ENCODE results near the gene ECPAS.
"Not testable (repeated sequence)": the region's sequence is repeated elsewhere in the genome, so short reads cannot be mapped to it uniquely, and the experiment has no call there.

ECPAS gene

DNA sequence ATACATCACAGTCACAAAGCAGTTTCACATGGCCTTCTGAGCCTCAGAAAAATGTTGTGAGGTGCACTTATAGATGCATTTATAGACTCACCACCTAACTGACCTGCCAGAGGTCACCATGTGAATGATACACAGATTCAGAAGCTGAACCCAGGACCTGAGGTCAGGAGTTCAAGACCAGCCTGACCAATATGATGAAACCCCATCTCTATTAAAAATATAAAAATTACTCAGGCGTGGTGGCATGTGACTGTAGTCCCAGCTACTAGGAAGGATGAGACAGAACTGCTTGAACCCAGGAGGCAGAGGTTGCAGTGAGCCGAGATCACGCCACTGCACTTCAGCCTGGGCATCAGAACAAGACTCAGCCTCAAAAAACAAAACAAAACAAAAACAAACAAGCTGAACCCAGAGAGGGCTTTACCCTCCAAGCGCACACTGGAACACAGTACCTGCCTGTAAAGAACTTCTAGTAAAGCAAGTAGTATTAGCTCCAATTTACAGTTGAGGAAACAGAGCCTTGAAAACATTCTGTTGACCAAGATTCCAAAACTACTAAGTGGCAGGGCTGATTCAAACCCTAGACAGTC is 16.3 kb downstream of the ECPAS start:
- no peak for DNase-seq (ENCODE audit: low spot score)

DNA sequence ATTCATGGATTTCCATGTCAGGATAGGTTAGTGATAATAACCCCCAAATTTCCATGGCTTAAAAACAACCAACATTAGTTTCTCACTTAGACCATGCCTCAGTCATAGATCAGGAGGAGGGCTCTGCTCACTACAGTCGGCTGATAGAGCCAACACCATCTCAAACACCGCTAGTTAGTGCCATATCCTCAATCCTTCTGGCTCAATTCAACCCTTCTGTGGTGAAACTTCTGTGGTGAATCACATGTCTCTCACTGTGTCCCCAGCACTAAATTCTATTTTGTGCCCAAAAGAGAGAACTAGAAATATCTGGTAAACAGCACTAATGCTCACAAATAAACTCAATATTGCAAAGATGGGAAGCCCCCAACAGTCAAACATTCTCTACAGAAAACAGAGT is 21.1 kb downstream of the ECPAS start:
- DNase-seq (ENCODE audit: low spot score) = no peak

DNA sequence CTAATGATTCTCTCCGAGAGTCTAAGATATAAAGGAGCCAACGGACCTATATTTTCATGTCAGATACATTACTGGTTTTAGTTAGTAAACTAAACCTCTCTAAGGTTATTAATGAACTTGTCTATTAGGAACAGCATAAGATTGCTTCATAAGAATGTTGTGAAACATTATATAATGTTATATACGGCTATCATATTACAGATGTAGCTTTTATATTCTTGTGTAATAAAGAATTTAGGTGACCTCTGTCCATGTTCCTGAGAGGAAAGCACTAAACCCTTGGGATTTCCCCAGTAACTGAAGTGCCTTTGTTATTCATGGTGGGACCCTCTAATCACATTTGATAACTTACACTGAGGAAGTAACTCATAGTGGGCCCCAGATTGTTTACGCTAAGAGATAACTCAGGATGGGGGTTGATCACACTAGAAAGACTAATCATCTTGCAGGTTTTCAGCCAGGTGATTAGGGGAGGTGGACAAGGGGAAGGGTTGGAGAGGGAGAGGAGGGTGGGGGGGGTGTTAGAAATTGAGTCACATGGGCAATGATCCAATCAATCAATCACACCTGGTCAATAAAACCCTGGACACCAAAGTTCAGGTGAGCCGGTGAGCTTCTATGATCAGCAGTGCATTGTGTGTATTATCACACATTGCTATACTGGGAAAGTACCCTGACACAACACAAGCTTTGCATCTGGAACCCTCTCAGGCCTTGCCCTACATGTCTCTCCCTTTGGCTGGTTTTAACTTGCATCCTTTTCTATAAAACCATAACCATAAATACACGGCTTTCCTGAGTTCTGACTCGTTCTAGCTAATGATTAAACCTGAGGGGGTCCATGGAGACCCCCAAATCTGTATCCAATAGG is 25.8 kb downstream of the ECPAS start:
- DNase-seq (ENCODE audit: low spot score) = no peak

DNA sequence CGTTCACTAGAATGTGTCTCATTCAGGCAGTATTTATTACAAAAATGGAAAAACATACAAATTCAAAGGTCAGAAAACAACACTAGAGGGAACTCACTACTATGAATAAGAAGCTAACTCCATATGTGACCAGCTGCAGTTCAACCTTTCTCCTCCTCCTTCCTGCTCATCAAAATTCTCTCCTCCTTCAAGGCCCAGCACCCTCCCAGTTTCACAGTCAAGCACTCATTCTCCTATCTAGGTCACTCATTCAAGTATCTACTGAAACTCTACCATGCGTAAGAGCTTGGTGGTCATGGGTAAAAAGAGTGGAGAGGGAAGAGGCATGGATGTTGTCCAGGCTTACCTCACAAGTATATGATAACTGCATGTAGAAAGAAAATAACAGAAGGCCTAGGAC is 27.7 kb downstream of the ECPAS start:
- DNase-seq (ENCODE audit: low spot score) = no peak

DNA sequence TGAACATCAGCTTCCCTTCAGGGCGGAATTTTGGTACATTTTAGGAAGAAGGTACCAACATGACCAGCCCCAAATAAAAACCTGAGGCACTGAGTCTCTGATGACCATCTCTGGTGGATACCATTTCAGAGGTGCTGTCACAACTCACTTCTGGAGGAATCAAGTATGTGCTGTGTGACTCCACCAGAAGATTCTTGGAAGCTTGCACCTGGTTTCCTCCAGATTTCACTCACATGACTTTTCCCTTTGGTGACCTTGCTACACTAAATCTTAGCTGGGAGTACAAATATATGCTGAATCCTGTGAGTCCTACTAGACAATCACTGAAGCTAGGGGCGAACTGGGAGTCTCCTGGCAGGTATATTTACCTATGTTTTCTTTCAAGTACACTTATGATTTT is 28.5 kb downstream of the ECPAS start:
- DNase-seq (ENCODE audit: low spot score) = no peak

DNA sequence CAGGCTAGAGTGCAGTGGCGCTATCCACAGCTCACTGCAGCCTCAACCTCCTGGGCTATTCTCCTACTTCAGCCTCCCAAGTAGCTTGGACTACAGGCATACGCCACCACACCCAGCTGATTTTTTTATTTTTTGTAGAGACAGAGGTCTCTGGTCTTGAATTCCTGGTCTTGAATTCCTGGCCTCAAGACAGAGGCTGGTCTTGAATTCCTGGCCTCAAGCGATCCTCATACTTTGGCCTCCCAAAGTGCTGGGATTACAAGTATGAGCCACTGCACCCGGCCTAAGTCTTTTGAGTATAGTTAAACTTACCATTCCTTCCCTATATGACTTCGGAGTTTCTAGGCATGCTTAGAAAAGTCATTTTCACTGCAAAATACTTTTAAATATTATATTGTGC is 29.4 kb downstream of the ECPAS start:
- no peak for DNase-seq (ENCODE audit: low spot score)

DNA sequence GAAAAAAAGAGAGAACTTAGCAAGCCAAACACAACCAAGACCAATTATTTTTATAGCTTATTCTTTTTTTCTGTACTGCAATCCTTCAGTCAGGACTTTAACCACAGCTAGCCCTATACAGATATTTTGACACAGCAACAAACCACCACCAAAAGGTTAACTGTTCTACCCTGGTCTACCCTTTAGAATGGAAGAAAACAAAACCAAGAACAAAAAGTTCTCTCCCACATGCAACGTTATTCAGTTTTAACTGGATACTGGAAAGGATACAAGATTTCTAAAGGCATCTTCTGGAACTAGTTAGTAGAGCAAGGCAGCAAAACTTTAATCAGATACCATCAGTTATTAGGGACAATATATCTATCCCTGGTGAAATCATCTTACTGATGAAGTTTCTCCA is 32.6 kb downstream of the ECPAS start:
- DNase-seq (ENCODE audit: low spot score) = no peak

DNA sequence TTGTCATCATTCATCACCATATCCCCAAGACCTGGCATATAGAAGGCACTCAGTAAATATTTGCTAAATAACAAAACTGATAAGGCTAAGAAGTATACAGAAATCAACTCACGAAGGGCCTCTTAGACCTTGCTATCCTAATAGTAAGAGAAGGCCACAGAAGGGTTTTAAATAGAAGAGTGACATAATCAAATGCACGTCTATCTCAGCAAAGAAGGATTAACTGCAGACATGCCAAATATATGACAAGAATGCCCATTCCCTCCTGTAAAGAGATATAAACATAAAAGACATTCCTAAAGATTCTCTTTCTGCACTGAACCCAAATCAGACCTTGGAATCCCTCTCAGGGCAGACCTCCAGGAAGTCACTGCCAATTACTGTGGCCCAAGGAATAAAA is 34.1 kb downstream of the ECPAS start:
- DNase-seq (ENCODE audit: low spot score) = no peak

DNA sequence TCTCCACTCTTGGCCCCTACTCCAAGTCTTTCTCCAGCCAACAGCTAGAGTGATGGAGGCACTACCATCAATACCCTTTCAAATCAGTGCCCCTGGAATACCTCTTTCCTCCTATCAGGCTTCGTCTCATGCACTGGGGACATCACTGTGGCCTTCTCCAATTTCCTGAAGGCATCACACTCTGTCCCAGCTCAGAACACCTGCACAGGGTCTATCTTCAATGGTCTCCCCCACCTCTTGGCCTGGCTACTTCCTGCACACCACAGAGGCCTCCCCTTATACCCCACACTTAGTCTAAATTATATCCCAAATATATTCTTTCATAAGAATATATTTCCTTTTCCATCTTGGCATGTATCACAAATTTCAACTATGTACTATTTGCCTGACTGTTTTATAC is 34.5 kb downstream of the ECPAS start:
- no peak for DNase-seq (ENCODE audit: low spot score)

DNA sequence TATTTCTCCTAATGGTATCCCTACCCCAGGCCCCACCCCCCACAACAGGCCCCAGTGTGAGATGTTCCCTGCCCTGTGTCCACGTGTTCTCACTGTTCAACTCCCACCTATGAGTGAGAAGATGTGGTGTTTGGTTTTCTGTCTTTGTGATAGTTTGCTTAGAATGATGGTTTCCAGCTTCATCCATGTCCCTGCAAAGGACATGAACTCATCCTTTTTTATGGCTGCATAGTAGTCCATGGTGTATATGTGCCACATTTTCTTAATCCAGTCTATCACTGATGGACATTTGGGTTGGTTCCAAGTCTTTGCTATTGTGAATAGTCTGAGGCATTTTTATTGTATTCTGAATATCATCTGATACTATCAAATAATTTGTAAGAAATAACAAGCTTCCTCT is 38.4 kb downstream of the ECPAS start:
- DNase-seq (ENCODE audit: low spot score) = not testable (repeated sequence)

DNA sequence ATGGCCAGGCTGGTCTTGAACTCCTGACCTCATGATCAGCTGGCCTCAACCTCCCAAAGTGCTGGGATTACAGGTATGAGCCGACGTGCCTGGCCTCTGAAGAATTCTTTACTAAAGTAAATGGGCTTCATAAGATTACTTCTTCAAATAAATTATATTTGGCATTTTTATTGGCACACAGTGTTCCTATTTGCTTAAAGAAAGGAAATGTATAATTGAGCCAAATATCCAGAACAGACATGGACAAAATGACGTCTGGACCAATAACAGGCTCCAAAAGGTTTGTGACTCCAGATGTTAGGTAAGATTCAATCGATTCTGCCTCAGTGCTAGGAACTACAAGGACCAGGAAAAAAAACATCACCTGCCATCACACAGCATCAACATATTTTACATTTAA is 40.7 kb downstream of the ECPAS start:
- DNase-seq (ENCODE audit: low spot score) = no peak

DNA sequence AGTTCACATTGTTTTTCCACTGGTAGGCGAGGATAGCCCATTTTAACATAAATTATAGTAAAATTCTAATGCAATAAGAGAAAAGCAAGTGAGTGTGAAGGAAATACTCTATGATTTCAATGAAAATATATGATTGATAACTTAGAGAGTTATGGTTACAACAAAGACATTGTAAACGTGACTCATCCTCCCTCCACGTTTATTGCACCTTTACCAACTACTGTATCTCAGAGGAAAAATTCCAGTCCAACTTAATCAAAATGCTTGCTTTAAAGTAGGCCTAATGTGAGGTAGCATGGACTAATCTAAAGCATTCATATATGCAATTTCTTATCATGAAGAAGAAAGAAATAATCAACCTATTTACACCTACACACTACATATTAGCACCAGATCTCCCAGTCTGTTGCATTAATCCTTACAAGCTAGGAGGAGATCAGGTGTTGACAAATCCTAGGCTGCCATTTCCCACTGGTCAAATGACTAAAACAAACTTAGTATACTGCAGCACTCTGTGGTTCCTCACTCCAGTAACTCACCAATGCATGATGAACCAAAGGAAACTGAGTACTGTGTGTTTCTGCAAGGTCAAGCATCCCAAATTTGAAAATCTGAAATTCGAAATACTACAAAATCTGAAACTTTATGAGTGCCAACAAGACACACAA is 41.7 kb downstream of the ECPAS start:
- no peak for DNase-seq (ENCODE audit: low spot score)

DNA sequence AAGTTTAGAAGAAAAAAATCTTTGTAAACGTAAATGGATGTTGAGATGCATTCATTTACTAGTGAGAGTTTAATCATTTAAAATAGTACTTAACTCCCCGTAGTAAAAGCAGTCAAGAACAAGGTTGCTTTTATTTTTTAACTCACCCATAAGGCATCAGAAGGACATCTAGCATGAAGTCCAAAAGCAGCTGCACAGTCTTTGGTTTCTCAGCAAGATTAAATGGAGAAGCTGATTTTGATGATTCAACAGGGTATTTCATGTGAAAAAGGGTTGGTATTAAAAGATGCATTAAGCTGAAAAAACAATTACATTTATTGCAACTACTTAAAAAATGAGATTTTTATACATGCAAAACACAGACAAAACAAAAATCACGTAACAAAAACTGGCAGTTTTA is 44.0 kb downstream of the ECPAS start:
- no peak for DNase-seq (ENCODE audit: low spot score)

DNA sequence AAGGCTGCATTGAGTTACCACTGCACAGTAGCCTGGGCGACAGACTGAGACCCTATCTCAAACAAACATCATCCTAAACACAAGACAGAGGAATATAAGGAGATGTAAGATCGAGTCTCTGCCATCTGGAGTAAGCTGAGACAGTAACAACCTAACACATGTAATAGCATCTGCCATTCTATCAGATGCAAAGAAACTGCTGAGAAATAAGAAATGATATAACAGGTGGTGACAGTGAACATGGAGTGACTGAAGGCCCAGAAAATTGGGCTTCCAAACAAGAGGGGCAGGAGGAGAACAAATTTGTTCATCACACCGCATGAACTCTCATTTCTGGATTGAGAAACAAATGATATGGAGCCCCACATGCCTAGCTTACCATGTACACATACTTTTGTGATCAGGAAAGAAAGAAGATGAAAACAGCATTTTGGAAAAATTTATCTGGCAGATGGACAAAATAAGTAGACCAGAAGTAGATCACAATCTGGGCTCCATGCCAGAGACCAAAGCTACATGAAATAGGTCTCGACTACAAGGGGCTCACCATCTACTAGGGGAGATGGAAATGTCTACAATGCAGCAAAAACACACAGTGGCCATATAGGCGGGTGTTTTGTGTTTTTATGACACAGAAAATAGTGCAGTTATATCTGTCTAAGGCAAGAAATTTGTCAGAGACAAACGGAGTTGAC is 45.5 kb downstream of the ECPAS start:
- DNase-seq (ENCODE audit: low spot score) = no peak

DNA sequence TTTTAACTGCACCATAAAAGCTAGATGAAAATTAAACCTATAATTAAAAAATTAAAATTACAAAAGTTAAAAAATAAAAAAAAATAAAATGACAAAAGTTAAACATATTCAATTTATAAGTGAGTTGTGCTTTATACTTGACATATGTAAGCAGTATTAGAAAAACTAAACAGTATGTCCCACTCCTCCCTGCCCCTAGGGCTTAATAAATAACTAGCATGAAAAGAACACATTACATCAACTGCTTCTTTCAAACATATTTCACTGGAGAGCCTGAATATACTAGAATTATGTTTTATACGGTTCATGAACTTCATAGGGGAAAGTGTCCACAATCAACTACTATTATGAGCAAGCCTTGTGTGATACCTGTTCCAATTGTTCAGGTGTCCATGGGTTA is 47.6 kb downstream of the ECPAS start:
- DNase-seq (ENCODE audit: low spot score) = no peak

DNA sequence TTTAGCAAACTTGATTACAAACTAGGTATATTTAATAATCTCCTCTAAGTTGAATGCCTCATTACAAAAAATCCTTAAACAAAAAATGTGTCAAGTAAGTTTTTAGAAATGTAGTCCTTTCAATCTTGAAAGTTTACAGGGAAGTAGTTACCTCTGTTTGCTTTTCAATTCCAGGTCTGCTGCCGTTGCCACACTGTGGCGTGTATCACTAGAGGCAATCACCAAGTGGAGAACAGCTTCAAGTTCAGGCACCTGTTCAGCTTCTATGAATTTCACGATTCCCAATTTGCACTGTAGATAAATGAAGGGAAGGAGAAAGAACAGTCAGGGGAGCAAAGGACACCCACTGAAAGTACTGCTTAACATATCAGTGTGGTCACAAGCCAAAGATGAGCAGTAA is 51.1 kb downstream of the ECPAS start:
- DNase-seq (ENCODE audit: low spot score) = no peak

DNA sequence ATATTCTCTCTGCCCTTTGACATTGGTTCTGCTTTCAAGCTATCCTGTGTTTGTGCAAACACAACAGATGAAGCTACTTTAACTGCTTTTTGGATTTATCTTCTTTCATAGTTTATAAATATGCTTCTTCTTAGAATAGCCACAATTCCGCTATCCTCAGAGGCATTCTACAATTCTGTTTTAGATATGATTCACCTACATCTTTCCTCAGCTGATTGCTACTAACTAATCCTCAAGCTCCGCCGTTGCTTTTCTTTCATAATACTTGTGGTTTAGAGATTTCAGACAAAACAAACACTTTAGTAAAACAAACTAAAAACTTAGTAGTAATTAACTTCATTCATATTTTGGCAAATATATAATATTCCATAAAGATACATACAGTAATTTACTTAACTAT is 52.5 kb downstream of the ECPAS start:
- no peak for DNase-seq (ENCODE audit: low spot score)

DNA sequence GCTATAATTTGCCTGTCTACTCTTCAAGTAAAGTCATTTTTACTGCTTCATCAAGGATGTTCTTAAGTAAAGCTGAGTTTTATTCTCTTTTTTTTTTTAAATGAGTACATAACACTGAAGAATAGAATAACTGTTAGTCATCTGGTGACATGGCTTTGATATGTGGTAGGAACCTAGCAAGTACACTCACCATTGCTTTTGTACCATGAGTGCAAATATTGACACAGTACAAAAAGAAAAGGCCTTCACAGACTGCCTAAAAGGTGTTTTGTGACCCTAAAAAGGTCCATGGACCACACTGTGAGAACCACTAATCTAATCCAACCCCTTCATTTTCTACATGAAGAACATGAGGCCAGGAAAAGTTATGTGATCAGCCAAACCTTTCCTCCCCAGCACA is 55.0 kb downstream of the ECPAS start:
- DNase-seq (ENCODE audit: low spot score) = no peak

DNA sequence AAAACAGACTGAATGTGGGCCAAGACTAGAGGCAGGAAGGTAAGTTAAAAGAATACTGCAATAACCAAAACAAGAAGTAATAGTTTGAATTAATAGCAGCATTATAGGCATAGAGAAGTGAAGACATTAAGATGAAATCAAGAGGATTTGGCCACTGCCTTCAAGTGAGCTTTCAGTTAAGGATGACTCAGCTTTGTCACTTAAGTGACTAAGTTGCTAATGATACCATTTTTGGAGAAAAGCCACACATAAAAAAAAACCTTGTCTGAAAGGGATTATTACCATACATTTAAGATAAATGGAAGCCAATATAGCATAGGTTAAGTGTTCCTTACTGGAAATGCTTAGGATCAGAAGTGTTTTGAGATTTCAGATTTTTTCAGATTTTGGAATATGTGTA is 57.0 kb downstream of the ECPAS start:
- peak; percentile 43 for DNase-seq (ENCODE audit: low spot score)

DNA sequence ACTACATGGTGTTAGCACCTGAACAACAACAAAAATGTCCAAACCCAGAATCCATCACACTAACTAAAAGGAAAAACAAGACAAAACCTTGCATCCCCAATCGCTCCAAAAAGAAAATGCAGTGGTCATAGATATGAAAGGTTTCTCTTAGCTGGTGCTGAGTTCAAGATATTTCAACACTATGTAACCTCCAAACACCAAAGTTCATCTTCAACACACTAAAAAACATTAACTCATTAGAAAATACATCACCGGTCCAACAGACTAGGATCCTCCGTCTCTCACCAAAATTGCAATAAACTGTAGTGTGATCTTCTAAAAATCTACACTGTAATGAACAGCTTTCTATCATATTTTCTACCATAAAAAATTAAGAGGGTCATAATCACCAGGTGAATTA is 60.8 kb downstream of the ECPAS start:
- no peak for DNase-seq (ENCODE audit: low spot score)

DNA sequence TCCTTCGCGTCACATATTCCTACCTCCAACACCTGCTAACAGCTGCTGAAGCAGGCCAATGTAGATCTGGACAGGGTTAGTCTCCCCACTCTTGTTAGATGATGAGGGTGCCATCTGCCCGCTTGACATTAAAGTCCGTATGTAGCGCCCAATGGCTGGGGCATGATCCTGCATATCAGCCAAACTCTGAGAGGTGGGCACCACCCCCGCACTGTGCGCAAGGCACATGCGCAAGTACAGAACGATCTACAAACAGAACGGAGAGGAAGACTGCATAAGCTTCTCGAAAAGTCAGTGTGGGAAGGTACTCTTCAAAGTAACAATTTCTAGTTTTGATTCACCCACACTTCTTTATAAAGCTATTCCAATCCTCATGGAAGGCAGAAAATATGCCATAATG is 69.8 kb downstream of the ECPAS start:
- DNase-seq (ENCODE audit: low spot score) = no peak

DNA sequence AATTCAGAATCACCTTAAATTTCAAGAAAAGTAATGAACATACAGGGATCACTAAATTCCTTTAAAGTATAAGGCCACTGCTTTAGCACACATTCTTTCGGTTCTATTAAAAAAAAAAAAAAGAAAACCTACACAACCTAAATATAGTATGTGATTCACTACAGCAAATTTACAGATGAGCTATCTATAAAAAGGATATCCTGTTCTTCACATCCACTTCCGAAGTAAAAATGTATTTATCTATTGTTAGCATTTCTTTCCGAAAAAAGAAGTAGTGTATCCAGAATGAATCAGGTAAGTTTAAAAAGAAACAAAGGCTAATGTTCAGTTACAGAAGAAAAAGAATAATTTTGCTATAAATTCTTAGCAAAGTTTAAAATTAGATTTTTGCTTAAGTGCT is 70.2 kb downstream of the ECPAS start:
- DNase-seq (ENCODE audit: low spot score) = no peak

DNA sequence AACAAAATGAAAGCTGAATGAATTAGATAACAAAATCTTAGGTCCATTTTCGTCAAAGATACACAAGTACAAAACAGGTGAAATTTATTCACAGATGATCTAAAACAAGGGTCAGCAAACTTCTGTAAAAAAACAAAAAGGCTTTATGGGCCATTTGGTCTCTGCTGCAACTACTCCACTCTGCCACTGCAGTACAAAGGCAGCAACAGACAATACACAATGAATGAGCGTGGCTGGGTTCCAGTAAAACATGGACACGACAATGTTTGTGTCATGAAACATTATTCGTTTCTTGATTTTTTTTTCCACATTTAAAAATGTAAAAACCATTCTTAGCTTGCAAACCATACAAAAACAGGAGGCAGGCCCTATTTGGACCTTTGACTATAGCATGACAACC is 71.9 kb downstream of the ECPAS start:
- DNase-seq (ENCODE audit: low spot score) = no peak

Measured in activated CD4-positive, alpha-beta T cell treated with anti-CD3 and anti-CD28 coated beads, Interleukin-2, Interleukin-4, amounts not matched to agents 100 ng/mL and 50 ng/mL, durations not matched to agents 16 hours and 8 hours (primary cell).